Measurements from ENCODE around the gene FAM43B.

DNA sequence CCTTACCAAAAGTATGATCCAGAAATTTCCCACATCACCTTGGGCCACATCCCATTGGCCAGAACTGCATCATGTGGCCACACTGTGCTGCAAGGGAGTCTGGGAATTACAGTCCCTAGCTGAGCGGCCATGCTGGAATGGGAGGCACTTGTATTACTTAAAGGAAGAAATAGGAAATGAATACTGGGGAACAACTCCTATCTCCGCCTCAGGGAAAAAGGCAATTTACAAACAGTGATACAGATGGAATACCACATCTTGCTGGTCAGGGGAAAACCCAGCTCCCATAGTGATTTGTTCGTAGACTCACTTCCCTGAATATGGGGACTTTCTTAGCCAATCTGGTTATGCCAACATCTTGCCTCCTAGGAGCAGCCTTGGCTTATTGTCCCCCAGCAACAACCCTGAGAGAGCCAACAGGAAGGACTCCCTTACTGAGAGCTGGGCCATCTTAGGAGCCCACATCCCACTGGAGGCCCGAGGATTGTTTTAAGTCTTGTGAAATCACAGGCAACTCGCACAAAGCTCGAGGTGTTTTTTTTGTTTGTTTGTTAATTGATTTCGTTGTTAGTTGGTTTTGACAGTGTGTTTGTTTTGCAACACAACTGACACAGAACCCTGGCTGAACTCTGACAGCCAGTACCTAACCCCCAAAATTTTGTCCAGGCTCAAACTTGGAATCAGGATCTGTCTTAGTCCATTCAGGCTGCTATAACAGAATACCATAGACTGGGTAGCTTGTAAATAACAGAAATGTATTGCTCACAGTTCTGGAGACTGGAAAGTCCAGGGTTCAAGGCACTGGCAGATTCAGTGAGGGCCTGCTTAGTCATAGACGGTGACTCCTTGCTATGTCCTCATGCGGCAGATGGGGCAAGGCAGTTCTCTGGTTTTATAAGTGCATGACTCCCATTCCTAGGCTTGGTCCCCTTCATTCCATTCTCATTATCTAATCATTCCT lies 51.4 kb downstream of the FAM43B start:
- TF ChIP-seq, protein P1, sequence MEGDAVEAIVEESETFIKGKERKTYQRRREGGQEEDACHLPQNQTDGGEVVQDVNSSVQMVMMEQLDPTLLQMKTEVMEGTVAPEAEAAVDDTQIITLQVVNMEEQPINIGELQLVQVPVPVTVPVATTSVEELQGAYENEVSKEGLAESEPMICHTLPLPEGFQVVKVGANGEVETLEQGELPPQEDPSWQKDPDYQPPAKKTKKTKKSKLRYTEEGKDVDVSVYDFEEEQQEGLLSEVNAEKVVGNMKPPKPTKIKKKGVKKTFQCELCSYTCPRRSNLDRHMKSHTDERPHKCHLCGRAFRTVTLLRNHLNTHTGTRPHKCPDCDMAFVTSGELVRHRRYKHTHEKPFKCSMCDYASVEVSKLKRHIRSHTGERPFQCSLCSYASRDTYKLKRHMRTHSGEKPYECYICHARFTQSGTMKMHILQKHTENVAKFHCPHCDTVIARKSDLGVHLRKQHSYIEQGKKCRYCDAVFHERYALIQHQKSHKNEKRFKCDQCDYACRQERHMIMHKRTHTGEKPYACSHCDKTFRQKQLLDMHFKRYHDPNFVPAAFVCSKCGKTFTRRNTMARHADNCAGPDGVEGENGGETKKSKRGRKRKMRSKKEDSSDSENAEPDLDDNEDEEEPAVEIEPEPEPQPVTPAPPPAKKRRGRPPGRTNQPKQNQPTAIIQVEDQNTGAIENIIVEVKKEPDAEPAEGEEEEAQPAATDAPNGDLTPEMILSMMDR (IDR thresholded peaks at IDR 0.05; ENCODE audit: borderline replicate concordance, extremely low read depth, low read length, poor library complexity, severe bottlenecking) = no peak
- TF ChIP-seq EZH2 (IDR thresholded peaks at IDR 0.05; ENCODE audit: borderline replicate concordance, low read depth, low read length, severe bottlenecking) = no peak
